Astrocyte of the cerebellum (primary cell): Measurements from ENCODE around the gene ATG101.

Source experiments
- DNase-seq: peaks from one replicate; pipeline ENCODE4 v3.0.0-alpha.2; 2011; ENCODE audit warnings: low read depth
- H3K4me3 ChIP-seq: 2 replicates; pipeline ENCODE4 v1.5.1; 2011; ENCODE audit warnings: mild to moderate bottlenecking, low read depth, low read length, moderate library complexity
- in situ Hi-C: cut with HindIII; loops from 2 replicates; pipeline ENCODE4 v1.10.0; 2017; ENCODE audit warnings: low sequenced_read_pairs
- TF ChIP-seq, protein P1 (sequence below): IDR thresholded peaks from 2 replicates; pipeline ENCODE4 v1.5.1; 2012; ENCODE audit warnings: low read length, low read depth, moderate library complexity, mild to moderate bottlenecking; ENCODE audit errors: missing control alignments

Gene ATG101

DNA sequence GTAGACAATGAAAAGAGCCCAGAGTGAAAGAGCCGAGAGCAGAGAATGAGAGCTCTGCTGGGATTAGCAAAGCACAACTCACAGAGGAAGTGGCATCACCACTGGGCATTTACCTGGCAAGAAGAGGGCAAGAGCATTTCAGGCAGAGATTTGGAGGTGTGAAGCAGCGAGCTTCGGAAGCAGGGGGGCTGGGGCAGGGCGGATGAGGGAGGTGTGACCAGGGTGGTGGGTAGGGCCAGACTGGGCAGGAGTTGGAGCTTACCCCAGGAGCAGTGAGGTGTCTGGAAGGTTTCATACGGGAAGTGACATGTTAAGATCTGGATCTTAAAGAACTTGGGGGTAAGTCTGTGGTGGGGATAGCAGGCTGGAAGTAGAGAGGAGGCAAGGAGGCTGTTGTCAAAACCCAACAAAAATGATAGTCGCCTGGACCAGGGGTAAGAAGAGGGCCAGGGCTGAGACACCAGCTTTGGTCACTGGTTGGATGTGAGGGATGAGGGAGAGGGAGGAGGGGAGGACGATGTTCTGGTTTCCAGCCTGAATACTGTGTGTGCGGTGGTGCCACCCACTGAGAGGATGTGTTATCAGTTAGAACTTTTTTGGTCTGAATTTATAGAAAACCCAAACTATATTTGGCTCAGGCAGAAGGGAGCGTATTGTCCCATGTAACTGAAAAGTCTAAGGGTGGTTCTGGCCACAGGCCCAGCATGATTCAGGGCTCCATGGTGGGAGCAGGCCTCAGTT is 14.9 kb downstream of the ATG101 start:
- H3K4me3 ChIP-seq = no peak overlapping the region
- TF ChIP-seq, protein P1, sequence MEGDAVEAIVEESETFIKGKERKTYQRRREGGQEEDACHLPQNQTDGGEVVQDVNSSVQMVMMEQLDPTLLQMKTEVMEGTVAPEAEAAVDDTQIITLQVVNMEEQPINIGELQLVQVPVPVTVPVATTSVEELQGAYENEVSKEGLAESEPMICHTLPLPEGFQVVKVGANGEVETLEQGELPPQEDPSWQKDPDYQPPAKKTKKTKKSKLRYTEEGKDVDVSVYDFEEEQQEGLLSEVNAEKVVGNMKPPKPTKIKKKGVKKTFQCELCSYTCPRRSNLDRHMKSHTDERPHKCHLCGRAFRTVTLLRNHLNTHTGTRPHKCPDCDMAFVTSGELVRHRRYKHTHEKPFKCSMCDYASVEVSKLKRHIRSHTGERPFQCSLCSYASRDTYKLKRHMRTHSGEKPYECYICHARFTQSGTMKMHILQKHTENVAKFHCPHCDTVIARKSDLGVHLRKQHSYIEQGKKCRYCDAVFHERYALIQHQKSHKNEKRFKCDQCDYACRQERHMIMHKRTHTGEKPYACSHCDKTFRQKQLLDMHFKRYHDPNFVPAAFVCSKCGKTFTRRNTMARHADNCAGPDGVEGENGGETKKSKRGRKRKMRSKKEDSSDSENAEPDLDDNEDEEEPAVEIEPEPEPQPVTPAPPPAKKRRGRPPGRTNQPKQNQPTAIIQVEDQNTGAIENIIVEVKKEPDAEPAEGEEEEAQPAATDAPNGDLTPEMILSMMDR = no peak
- in situ Hi-C loops = no loop called here
- DNase-seq = no peak

DNA sequence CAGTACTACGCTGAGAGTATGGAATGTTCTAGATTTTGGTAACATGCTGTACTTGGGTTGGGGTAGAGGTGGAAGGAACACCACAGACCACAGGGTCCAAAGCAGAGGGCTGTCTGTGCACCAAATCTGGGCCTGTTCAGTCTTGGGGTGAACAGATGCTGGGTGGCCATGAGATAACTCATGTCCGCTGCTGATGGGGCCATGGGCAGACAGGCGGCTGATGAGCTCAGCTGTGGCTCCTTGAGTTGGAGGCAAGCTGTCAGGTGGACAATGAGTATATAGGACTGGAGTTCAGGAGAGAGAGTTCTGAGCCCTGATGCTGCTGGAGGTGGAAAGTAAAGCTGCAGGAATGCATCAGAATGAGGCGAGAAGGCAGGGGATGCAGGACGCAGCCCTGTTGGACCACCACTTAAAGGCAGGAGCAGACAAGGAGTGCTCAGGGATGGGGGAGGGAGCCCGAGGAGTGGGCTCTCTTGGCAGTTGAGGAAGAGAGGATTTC is 16.0 kb downstream of the ATG101 start:
- in situ Hi-C loops = no loop called here
- no peak for DNase-seq
- TF ChIP-seq, protein P1 = no peak
- H3K4me3 ChIP-seq = no peak overlapping the region

DNA sequence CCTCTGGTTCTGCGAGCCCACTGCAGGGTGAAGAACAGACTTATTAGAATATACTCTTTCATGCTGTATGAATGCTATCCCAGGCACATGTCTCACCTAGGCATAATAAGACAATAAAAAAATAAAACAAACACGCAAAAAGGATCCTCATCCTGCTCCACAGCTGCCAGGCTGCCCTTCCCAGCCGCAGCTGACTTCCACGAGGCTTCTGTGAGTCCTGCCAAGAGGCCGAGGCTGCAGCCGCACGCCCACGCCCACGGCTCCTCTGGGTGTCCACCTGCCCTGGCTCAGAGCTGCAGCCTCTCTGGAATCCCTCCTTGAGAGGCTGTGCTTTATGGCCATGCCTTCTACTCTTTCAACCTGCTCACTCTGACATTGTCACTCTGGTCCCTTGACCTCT is 16.6 kb downstream of the ATG101 start:
- no peak overlapping the region for H3K4me3 ChIP-seq
- TF ChIP-seq, protein P1 = no peak
- in situ Hi-C loops = no loop called here
- no peak for DNase-seq

DNA sequence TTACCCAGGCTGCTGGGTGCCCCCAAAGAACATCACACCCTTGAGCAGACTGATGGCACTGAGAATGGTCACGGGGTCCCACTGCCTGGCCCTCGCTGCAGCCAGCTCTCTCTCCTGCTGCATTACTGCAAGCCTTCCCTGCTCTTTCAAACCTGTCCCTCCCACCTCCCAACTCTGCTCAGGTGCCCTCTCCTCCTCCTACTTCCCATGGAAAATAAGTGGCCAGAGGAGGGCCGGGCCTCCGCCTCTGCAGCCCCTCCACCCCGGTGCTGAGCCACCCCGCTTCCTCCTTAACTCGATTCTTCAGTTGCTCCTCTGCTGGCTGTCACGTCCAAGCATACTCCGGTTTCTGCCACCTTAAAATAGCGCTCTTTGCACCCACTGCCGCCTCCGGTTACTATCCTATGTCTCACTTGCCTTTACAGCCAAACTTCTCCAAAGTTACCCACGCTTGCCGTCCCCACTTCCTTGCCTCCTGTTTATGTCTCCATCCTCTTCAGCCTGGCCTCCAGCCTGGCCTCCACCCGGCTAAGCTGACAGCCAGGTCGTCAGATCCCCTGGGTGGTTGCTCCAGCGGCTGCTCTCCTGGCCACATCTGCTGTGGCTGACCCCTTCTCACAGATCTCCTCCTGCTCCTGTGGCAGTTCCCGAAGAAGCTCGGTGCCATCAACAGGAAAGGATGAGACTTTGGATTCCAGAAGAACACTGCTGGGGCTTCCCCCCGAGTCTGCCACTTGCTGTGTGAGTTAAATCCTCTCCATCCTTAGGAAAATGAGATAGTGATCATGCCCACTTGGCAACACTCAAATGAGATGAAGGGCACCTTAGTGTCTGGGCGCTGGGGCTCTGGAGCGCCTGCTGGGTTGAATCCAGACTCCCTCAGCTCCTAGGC is 17.4 kb downstream of the ATG101 start:
- TF ChIP-seq, protein P1 = no peak
- no peak overlapping the region for H3K4me3 ChIP-seq
- in situ Hi-C loops = no loop called here
- no peak for DNase-seq

DNA sequence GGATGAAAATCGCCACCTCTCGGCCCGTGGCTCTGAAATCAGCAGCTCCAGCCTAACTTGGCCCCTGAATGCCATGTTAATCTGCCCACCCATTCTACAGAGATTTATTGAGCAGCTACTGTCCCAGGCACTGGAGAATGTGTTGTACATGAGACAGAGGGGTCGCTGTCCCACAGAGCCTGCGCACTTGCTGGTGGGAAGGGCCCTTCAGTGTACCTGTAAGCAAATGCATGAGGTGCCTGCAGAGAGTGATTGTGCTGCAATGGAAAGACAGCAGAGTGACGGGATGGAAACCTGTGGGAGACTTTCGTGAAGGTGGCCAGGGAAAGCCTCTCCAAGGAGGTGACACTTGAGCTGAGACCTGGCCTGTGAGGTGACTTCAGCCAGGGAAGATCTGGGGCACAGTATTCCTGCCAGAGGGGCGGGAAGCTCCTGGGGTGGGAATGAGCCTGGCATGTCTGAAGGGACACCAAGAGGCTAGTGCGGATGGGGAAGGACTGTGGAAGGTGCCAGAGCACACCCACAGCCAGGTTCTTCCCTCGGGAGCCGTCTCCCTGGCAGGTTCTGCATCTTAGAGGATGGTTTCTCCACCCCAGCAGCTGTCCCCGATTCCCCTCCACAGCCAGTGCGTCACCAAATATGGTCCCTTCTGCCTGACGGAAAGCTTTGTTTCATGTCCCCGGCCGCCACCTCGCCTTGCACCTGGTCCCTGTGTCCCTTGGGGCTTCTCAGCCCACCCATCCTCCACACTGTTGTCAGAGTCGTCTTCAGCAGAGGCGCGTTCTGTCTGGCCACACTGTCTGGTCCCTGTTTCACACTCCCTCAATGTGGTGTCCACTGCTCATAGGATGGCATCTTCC is 18.4 kb downstream of the ATG101 start:
- no peak for DNase-seq
- TF ChIP-seq, protein P1 = no peak
- H3K4me3 ChIP-seq = no peak overlapping the region
- in situ Hi-C loops = no loop called here

DNA sequence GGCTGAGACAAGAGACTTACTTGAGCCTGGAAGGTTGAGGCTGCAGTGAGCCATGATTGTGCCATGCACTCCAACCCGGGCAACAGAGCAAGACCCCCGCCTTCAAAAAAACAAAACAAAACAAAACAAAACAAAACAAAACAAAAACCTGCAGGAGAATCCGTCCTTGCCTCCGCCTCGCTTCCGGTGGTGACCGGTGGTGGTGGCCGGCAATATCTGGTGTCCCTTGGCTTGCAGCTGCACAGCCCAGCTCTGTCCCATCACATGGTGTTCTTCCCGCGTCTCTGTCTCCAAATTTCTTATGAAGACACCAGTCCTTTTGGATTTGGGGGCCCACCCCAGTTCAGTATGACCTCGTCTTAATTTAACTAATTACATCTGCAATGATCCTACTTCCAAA is 19.7 kb downstream of the ATG101 start:
- in situ Hi-C loops = no loop called here
- TF ChIP-seq, protein P1 = no peak
- H3K4me3 ChIP-seq = no peak overlapping the region
- no peak for DNase-seq
